ENCODE measurements around the gene ORM1. TPM values are rescaled to one million over a fixed set of nuclear protein-coding genes. Genes with fewer than 3 reads are reported as not detected.
A peak's percentile ranks its signal among the peaks of the same experiment; 100 is the strongest.

The ORM1 gene
- total RNA-seq, 1 experiment from 2014 or later: 4.4 TPM

DNA sequence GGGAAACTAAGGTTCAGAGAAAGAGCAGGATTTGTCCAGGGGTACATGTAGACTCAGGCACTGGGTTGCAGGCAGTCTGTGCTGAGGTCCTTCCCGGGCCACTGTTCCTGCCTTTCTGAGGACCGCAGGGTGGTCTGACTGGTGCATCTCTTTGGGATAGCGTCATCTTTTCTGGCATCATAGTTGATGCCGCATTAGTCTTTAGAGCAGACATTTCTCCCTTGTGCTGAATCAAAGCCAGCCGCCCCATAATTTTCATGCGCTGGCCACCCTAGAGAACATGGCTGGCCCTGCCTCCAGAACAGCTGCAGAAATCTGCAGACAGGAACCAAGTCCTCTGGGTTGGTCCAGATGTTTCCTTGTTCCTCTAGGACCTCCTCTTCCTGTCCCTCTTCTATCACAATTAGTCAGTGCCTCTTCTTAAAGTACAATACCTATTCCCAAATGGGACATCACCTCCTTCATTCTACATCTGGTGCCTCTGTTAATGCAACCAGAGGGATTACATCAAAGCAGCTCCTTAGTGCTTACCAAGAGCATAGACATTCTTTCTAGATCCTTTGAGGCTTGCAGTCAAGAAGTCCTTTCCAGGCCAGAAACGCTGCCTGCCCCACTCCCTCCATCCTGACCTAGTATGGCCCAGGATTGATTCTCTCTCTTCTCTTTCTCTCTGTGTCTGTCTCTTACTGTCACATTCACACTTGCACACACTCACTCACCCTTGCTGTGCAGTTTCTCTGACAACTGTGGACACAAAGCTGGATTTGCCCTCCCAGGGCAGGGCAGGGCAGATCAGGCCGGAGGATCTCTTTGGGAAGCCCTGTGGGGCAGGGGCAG, 42.0 kb upstream of the ORM1 start:
- DNase-seq: peak; percentile 10
- Mint-ChIP-seq H3K4me1 (peaks cover 4 to 9% of the 10 kb centered on the region in 2 experiments; a peak in 3 of 4 replicates), H3K27ac (0 out of 7 replicates have a peak overlapping the region, but pooled peaks of 1 of the 3 experiments have one; percentile 39)

More for the DNA sequence above, 42.0 kb upstream of the ORM1 start:
- Histone ChIP-seq H3K9ac (ENCODE audit: extremely low read depth, insufficient read length, low read length) (no peak overlapping the region), H3K27ac (ENCODE audit: insufficient read length, low read depth, low read length) (no peak overlapping the region), H2BK5ac (ENCODE audit: insufficient read length, low read length) (no peak overlapping the region), H3K14ac (ENCODE audit: insufficient read depth, low read length) (no peak overlapping the region; the same call in 1 of the 2 replicates), H3K79me1 (ENCODE audit: insufficient read depth, low read depth, low read length, poor library complexity, severe bottlenecking) (no peaks in the 10 kb centered on the region), H3K23ac (ENCODE audit: insufficient read length, low read depth, low read length) (no peak overlapping the region), H3K56ac (ENCODE audit: insufficient read length, low read depth, low read length) (no peak overlapping the region), H2BK20ac (ENCODE audit: low read depth, low read length, poor library complexity, severe bottlenecking) (no peak overlapping the region), H3K4me2 (ENCODE audit: insufficient read depth, insufficient read length, low read length) (no peak overlapping the region), H3K23me2 (ENCODE audit: insufficient read length, low read depth, low read length, poor library complexity, severe bottlenecking) (no peaks in the 10 kb centered on the region), H3K18ac (ENCODE audit: insufficient read length, low read depth, low read length) (no peak overlapping the region), H2AK5ac (ENCODE audit: insufficient read length, low read length) (no peak overlapping the region), H4K8ac (replicated peaks; ENCODE audit: insufficient read length, low read depth, low read length) (no peak overlapping the region), H3K79me2 (ENCODE audit: insufficient read depth, low read length) (no peaks in the 10 kb centered on the region), H2AFZ (ENCODE audit: low read length) (no peak overlapping the region), H2BK12ac (ENCODE audit: insufficient read length, low read depth, low read length) (no peak overlapping the region), H3K4me1 (ENCODE audit: insufficient read depth, low read length) (no peaks in the 10 kb centered on the region), H4K20me1 (ENCODE audit: control insufficient read depth, insufficient read depth, insufficient read length) (no peaks in the 10 kb centered on the region), H3K9me3 (ENCODE audit: control insufficient read depth, low read depth, low read length) (no peaks in the 10 kb centered on the region), H3T11ph (ENCODE audit: low read length) (no peak overlapping the region), H3K27me3 (ENCODE audit: insufficient read depth, low read length) (no peaks in the 10 kb centered on the region), H2BK120ac (ENCODE audit: low read depth, low read length, poor library complexity, severe bottlenecking) (no peak overlapping the region), H2BK15ac (ENCODE audit: low read depth, low read length) (no peak overlapping the region), H3K4ac (ENCODE audit: low read depth, low read length) (no peak overlapping the region), H4K91ac (ENCODE audit: insufficient read length, low read depth, low read length) (no peak overlapping the region), H4K5ac (ENCODE audit: insufficient read length, low read depth, low read length) (no peak overlapping the region)
- H3K27me3 Mint-ChIP-seq (ENCODE audit: low read depth): no peaks in the 10 kb centered on the region; the same call in 1 of the 2 replicates
- TF ChIP-seq, protein P1, sequence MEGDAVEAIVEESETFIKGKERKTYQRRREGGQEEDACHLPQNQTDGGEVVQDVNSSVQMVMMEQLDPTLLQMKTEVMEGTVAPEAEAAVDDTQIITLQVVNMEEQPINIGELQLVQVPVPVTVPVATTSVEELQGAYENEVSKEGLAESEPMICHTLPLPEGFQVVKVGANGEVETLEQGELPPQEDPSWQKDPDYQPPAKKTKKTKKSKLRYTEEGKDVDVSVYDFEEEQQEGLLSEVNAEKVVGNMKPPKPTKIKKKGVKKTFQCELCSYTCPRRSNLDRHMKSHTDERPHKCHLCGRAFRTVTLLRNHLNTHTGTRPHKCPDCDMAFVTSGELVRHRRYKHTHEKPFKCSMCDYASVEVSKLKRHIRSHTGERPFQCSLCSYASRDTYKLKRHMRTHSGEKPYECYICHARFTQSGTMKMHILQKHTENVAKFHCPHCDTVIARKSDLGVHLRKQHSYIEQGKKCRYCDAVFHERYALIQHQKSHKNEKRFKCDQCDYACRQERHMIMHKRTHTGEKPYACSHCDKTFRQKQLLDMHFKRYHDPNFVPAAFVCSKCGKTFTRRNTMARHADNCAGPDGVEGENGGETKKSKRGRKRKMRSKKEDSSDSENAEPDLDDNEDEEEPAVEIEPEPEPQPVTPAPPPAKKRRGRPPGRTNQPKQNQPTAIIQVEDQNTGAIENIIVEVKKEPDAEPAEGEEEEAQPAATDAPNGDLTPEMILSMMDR (conservative IDR thresholded peaks at IDR 0.05): no peak
- no CpG with 5 or more reads among the region's 8 CpGs for WGBS (ENCODE audit: extremely low coverage, insufficient read length, low lambda C conversion rate)
- H3K4me3 Mint-ChIP-seq: no peak overlapping the region
- H3K9me3 Mint-ChIP-seq: no peaks in the 10 kb centered on the region; a peak in 1 of 5 replicates
- H3K36me3 Mint-ChIP-seq (ENCODE audit: insufficient read depth in 1 of 3, low read depth in 3 of 3): peaks cover 0 to 9% (median 2%) of the 10 kb centered on the region in 3 experiments; a peak in 4 of 7 replicates
